ENCODE results near the gene TBX19.

Gene TBX19

DNA sequence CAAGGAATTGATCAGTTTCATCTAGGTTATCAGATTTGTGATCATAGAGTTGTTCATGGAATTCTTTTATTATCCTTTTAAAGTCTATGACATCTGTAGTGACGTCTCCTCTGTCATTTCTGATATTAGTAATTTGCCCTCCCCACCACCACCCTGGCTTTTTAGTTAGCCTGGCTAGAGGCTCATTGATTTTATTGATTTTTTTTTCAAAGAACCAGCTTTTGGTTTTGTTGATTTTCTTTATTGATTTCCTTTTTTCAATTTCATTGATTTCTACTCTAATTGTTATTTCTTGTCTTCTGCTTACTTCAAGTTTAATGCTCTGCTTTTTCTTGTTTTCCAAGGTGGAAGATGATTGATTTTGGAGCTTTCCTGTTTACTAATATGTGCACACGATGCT lies 23.3 kb upstream of the TBX19 start:
- no peaks in the 10 kb centered on the region for H3K27me3 ChIP-seq (ENCODE audit: insufficient read depth, low read length)

DNA sequence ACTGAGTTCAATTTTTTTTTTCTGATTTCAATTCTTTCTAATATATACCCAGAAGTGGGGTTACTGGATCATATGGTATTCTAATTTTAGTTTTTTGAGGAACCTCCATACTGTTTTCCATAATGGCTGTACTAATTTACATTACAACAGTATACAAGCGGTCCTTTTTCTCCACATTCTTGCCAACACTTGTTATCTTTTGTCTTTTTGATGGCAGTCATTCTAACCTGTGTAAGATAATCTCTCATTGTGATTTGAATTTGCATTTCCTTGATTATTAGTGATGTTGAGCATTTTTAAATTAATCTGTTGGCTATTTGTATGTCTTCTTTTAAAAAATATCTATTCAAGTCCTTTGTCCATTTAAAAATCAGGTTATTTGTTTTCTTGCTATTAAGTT lies 21.1 kb upstream of the TBX19 start:
- no peak overlapping the region for H3K9ac ChIP-seq (ENCODE audit: low read depth, low read length)
- H3K4me1 ChIP-seq (ENCODE audit: insufficient read depth, low read length), result peaks cover 10% of the 10 kb centered on the region; the same call in 1 of the 2 replicates
- no peak overlapping the region for H3K27ac ChIP-seq (ENCODE audit: low read length)
- H3K27me3 ChIP-seq (ENCODE audit: insufficient read depth, low read length), result no peaks in the 10 kb centered on the region
- H3K36me3 ChIP-seq (ENCODE audit: insufficient read depth, low read depth, low read length), result no peaks in the 10 kb centered on the region; the same call in 1 of the 2 replicates
- no peak overlapping the region for H3K4me3 ChIP-seq (ENCODE audit: low read length)
- peaks cover 31% of the 10 kb centered on the region for H3K9me3 ChIP-seq (ENCODE audit: insufficient read depth, low read depth, low read length)

More for the DNA sequence above, 23.3 kb upstream of the TBX19 start:
- Histone ChIP-seq H3K4me3 (ENCODE audit: low read length) (no peak overlapping the region), H3K36me3 (ENCODE audit: insufficient read depth, low read depth, low read length) (no peaks in the 10 kb centered on the region; the same call in 1 of the 2 replicates), H3K9ac (ENCODE audit: low read depth, low read length) (no peak overlapping the region), H3K27ac (ENCODE audit: low read length) (no peak overlapping the region), H3K4me1 (ENCODE audit: insufficient read depth, low read length) (peaks cover 10% of the 10 kb centered on the region; the same call in 1 of the 2 replicates), H3K9me3 (ENCODE audit: insufficient read depth, low read depth, low read length) (peaks cover 24% of the 10 kb centered on the region)

DNA sequence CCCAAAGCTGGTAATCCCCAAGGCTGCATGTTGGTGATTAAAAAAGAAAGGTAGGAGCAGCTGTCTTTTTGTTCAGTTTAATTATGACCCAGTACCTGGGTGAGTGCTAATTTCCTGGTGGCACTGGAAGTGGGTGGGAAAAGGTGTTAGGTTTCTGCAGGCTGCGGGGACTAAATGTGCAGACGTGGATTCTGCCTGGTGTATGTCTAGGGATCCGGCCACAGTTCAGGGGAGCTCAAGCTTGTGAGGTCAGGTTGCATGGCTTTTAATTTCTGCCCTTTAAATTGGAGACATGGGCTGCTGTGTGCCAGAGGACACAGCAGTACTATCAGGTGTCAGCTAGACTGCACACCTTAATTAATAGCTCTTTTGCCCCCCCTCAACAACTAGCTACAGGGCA lies 20.3 kb upstream of the TBX19 start:
- Histone ChIP-seq H3K9me3 (ENCODE audit: insufficient read depth, low read depth, low read length) (peaks cover 28% of the 10 kb centered on the region), H3K9ac (ENCODE audit: low read depth, low read length) (no peak overlapping the region), H3K36me3 (ENCODE audit: insufficient read depth, low read depth, low read length) (no peaks in the 10 kb centered on the region; the same call in 1 of the 2 replicates), H3K27me3 (ENCODE audit: insufficient read depth, low read length) (no peaks in the 10 kb centered on the region), H3K4me1 (ENCODE audit: insufficient read depth, low read length) (peaks cover 10% of the 10 kb centered on the region; the same call in 1 of the 2 replicates), H3K27ac (ENCODE audit: low read length) (no peak overlapping the region), H3K4me3 (ENCODE audit: low read length) (no peak overlapping the region)

DNA sequence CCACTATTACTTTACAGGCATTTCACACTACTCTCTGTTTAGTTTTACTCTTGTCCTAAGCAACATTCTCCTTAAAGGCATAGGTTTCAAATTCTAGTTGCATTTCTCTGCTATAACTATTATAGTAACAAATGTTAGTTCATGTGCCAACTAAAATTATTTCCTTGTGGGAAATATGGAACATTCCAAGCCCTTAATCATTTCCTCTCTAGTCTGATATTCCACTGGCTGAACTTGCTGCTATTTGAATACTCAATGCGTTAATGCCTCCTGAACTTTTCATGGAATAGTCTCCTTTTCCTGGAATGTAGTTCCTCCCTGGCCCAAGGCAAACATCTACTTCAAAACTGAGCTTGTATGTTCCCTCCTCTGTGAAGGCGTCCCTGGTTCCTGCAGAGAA lies 19.3 kb upstream of the TBX19 start:
- H3K9ac ChIP-seq (ENCODE audit: low read depth, low read length), result no peak overlapping the region
- H3K27me3 ChIP-seq (ENCODE audit: insufficient read depth, low read length), result no peaks in the 10 kb centered on the region
- peaks cover 10% of the 10 kb centered on the region; the same call in 1 of the 2 replicates for H3K4me1 ChIP-seq (ENCODE audit: insufficient read depth, low read length)
- H3K36me3 ChIP-seq (ENCODE audit: insufficient read depth, low read depth, low read length), result no peaks in the 10 kb centered on the region; the same call in 1 of the 2 replicates
- H3K4me3 ChIP-seq (ENCODE audit: low read length), result no peak overlapping the region
- H3K27ac ChIP-seq (ENCODE audit: low read length), result no peak overlapping the region
- H3K9me3 ChIP-seq (ENCODE audit: insufficient read depth, low read depth, low read length), result peaks cover 18% of the 10 kb centered on the region

DNA sequence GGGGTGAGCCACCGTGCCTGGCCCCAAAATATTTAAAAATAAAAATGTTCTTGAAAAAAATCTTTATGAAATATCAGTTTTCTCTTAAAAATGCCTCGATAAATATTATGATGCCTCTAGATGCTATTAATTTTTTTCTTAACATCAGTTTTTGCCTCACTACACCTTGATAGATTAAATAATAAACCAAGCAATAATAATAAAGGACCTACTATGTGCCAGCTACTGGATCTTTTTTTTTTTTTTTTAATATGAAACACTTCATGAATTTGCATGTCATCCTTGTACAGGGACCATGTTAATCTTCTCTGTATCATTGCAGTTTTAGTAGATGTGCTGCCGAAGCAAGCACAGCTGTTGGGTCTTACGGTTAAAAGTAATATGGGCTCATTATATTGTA lies 17.5 kb upstream of the TBX19 start:
- H3K9ac ChIP-seq (ENCODE audit: low read depth, low read length), result no peak overlapping the region
- peaks cover 10% of the 10 kb centered on the region for H3K9me3 ChIP-seq (ENCODE audit: insufficient read depth, low read depth, low read length)
- H3K36me3 ChIP-seq (ENCODE audit: insufficient read depth, low read depth, low read length), result no peaks in the 10 kb centered on the region
- peaks cover 10% of the 10 kb centered on the region; the same call in 1 of the 2 replicates for H3K4me1 ChIP-seq (ENCODE audit: insufficient read depth, low read length)
- no peak overlapping the region for H3K27ac ChIP-seq (ENCODE audit: low read length)
- H3K4me3 ChIP-seq (ENCODE audit: low read length), result no peak overlapping the region
- H3K27me3 ChIP-seq (ENCODE audit: insufficient read depth, low read length), result no peaks in the 10 kb centered on the region

DNA sequence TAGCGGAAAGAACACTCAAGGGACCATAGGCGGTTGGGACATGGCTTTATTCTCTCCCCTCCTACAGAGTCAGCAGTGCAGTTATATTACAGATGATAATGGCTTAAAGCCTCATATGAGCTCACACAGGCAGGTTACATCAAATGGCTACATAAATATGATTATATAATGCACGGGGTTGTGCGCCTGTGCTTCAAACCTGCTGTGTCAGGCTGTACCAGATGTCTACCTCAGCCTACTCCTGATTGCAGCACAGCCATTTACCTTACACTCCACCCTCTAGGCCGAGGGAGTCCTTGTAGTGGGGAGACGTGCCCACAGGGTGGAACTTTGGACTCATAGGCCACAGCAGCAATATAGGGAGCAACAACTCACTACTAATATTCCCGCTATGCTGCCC lies 16.4 kb upstream of the TBX19 start:
- Histone ChIP-seq H3K4me1 (ENCODE audit: insufficient read depth, low read length) (peaks cover 7% of the 10 kb centered on the region; the same call in 1 of the 2 replicates), H3K36me3 (ENCODE audit: insufficient read depth, low read depth, low read length) (no peaks in the 10 kb centered on the region), H3K4me3 (ENCODE audit: low read length) (no peak overlapping the region), H3K9ac (ENCODE audit: low read depth, low read length) (no peak overlapping the region), H3K9me3 (ENCODE audit: insufficient read depth, low read depth, low read length) (peaks cover 10% of the 10 kb centered on the region), H3K27ac (ENCODE audit: low read length) (no peak overlapping the region), H3K27me3 (ENCODE audit: insufficient read depth, low read length) (no peaks in the 10 kb centered on the region)

DNA sequence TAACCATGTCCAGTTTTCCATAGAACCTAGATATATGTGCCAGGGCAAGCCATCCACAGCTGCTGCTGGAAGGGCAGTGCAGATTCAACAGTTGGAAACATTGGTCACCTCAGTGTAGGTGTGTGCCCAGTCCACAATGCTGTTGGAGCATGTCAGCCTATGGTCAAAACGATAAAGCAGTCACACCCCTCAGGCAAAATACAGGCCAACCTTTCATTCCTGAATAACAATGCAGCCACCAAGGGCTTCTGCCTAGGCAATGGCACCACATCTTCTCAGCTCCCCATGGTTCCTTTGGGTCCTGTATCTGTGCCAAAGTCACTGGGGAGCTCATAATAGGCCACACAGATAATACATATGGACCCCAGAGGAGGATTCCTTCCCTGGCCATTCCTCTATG lies 15.1 kb upstream of the TBX19 start:
- H3K27me3 ChIP-seq (ENCODE audit: insufficient read depth, low read length), result no peaks in the 10 kb centered on the region
- no peaks in the 10 kb centered on the region for H3K4me1 ChIP-seq (ENCODE audit: insufficient read depth, low read length)
- H3K9me3 ChIP-seq (ENCODE audit: insufficient read depth, low read depth, low read length), result peaks cover 10% of the 10 kb centered on the region
- H3K27ac ChIP-seq (ENCODE audit: low read length), result no peak overlapping the region
- no peak overlapping the region for H3K4me3 ChIP-seq (ENCODE audit: low read length)
- no peaks in the 10 kb centered on the region for H3K36me3 ChIP-seq (ENCODE audit: insufficient read depth, low read depth, low read length)
- no peak overlapping the region for H3K9ac ChIP-seq (ENCODE audit: low read depth, low read length)

DNA sequence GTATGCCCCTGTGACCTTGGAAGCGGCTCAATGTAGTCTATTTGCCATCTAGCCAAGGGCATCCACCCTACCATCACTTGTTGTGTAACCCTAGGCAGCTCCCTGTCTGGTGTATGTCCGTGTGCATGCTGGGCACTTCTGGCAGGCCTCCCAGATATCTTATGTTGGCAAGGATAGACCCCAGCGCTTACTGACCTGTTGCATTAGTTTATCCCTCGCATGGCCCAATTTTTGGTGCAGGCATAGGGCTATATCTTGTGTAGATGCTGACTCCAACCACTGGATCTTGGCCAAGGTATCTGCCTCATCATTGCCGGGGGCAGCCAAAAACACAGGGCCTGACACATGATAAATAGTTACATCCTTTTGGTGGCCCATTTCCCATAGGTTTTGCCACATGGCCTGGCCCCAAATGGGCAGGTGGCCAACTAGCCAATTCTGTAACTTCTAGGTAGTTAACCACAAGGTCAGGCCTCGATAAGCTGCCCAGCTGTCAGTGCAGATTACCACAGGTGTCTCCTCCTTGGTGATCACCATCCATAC lies 14.0 kb upstream of the TBX19 start:
- H3K9me3 ChIP-seq (ENCODE audit: insufficient read depth, low read depth, low read length), result peaks cover 10% of the 10 kb centered on the region

DNA sequence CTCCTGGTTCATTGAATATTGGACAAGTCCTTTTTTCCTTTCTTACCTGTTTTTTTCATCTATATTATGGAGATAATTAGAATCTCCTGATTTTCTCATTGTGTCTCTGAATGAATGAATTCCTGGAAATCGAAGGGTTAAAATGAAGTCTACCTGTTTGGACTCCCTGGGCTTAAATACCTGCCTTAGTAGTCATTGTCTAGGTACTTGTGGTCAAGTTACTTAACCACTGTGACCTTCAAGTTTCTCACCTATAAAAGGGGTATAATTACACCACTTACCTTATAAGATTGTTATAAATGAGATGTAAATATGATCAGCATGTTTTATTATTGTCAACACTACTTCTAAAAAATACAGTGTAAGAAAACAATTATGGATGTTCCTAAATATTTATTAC lies 9.0 kb upstream of the TBX19 start:
- Histone ChIP-seq H3K9me3 (ENCODE audit: insufficient read depth, low read depth, low read length) (no peaks in the 10 kb centered on the region), H3K4me1 (ENCODE audit: insufficient read depth, low read length) (no peaks in the 10 kb centered on the region)

More for the DNA sequence above, 14.0 kb upstream of the TBX19 start:
- Histone ChIP-seq H3K36me3 (ENCODE audit: insufficient read depth, low read depth, low read length) (no peaks in the 10 kb centered on the region), H3K27ac (ENCODE audit: low read length) (no peak overlapping the region), H3K4me3 (ENCODE audit: low read length) (no peak overlapping the region), H3K4me1 (ENCODE audit: insufficient read depth, low read length) (no peaks in the 10 kb centered on the region), H3K27me3 (ENCODE audit: insufficient read depth, low read length) (no peaks in the 10 kb centered on the region), H3K9ac (ENCODE audit: low read depth, low read length) (no peak overlapping the region)

DNA sequence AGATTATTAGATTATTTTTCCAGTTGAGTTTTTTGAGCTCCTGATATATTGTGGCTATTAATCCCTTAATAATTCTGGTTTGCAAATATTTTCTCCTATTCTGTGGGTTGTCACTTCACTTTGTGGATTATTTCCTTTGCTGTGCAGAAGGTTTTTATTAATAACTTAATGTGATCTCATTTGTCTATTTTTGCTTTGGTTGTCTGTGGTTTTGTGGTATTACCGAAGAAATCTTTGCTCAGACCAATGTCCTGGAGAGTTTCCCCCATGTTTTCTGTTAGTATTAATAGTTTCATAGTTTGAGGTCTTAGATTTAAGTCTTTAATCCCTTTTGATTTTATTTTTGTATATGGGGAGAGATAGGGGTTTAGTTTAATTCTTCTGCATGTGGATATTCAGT lies 7.1 kb upstream of the TBX19 start:
- H3K27ac ChIP-seq (ENCODE audit: low read length), result no peak overlapping the region
- H3K27me3 ChIP-seq (ENCODE audit: insufficient read depth, low read length), result no peaks in the 10 kb centered on the region
- H3K36me3 ChIP-seq (ENCODE audit: insufficient read depth, low read depth, low read length), result no peaks in the 10 kb centered on the region
- H3K4me3 ChIP-seq (ENCODE audit: low read length), result no peak overlapping the region
- H3K9ac ChIP-seq (ENCODE audit: low read depth, low read length), result no peak overlapping the region
- no peaks in the 10 kb centered on the region for H3K9me3 ChIP-seq (ENCODE audit: insufficient read depth, low read depth, low read length)
- H3K4me1 ChIP-seq (ENCODE audit: insufficient read depth, low read length), result no peaks in the 10 kb centered on the region

More for the DNA sequence above, 9.0 kb upstream of the TBX19 start:
- H3K27ac ChIP-seq (ENCODE audit: low read length), result no peak overlapping the region
- no peak overlapping the region for H3K4me3 ChIP-seq (ENCODE audit: low read length)
- H3K36me3 ChIP-seq (ENCODE audit: insufficient read depth, low read depth, low read length), result no peaks in the 10 kb centered on the region
- no peak overlapping the region for H3K9ac ChIP-seq (ENCODE audit: low read depth, low read length)
- no peaks in the 10 kb centered on the region for H3K27me3 ChIP-seq (ENCODE audit: insufficient read depth, low read length)

DNA sequence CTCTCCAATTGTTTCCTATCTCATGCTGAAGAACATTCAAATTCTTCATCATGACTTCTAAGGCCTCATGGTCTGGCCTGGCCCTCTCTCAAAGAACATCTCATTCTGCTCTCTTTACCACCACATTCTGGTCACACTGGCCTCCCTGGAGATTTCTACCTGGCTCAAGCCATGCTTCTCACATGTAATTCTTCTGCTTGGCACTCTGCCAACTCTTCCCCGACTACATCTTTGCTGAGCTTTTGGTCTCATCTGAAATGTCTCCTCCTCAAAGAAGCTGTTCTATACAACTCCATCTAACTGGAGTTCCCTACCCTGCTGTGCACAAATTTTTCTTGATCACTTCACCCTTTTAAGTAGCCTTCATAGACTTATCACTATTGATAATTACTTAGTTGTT lies 1.4 kb upstream of the TBX19 start:
- no peak overlapping the region for H3K27ac ChIP-seq (ENCODE audit: low read length)
- H3K27me3 ChIP-seq (ENCODE audit: insufficient read depth, low read length), result no peaks in the 10 kb centered on the region
- H3K9me3 ChIP-seq (ENCODE audit: insufficient read depth, low read depth, low read length), result no peaks in the 10 kb centered on the region
- 0 out of 2 replicates have a peak, but pooled peaks cover 3% of the 10 kb centered on the region for H3K4me1 ChIP-seq (ENCODE audit: insufficient read depth, low read length)
- H3K9ac ChIP-seq (ENCODE audit: low read depth, low read length), result no peak overlapping the region
- no peaks in the 10 kb centered on the region for H3K36me3 ChIP-seq (ENCODE audit: insufficient read depth, low read depth, low read length)
- H3K4me3 ChIP-seq (ENCODE audit: low read length), result no peak overlapping the region

DNA sequence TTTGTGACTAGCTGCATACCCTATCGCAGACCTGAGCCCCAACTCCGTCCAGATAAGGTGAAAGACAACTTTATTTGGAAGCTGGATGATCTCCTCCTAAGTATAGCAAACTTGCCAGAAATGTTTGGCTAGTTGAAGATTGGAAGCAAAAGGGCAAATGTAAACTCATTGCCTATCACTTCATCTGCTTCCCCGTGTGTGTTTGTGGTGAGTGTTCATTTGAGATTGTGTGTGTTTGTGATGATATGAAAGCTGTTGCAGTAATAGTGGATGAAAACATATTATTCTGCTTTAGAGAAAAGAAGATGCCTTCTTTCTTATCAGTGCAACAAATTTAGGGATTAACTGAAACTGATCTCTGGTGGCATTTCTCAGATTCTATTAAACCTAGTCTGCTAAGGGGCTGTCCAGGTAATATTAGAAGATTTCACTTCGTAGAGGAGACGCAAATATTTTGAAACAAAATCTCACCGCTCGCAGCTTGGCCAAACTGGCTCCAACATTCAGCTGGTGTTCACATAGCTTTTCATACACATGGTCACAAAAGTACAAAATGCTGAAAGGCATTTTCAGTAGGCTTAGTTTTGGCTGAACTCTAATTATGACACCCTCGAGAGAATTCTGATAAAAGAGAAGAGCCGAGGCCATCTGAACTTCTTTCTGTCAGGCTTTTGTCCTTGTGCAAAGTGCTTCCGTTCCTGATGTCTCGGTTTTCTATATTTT lies 1.1 kb downstream of the TBX19 start:
- H3K27ac ChIP-seq (ENCODE audit: low read length), result no peak overlapping the region
- no peaks in the 10 kb centered on the region for H3K9me3 ChIP-seq (ENCODE audit: insufficient read depth, low read depth, low read length)
- no peaks in the 10 kb centered on the region for H3K36me3 ChIP-seq (ENCODE audit: insufficient read depth, low read depth, low read length)
- no peak overlapping the region for H3K9ac ChIP-seq (ENCODE audit: low read depth, low read length)
- H3K4me3 ChIP-seq (ENCODE audit: low read length), result no peak overlapping the region
- peaks cover 15% of the 10 kb centered on the region; the same call in 1 of the 2 replicates for H3K4me1 ChIP-seq (ENCODE audit: insufficient read depth, low read length)
- H3K27me3 ChIP-seq (ENCODE audit: insufficient read depth, low read length), result no peaks in the 10 kb centered on the region

Measured in iPS-20b (cell line).